MM.1S (cell line): ENCODE measurements around the gene SLC12A2.

Experiments used
- DNase-seq: peaks from one replicate; pipeline ENCODE4 v3.0.0-alpha.2; 2015
- H2AFZ ChIP-seq: fragments of 300-600 bp; sonication (generic); 2 replicates; pipeline ENCODE4 v1.6.0; 2016; ENCODE audit warnings: antibody characterized with exemption, low read length
- H3F3A ChIP-seq: fragments of 300-600 bp; sonication (generic); 2 replicates; pipeline ENCODE4 v1.6.1; 2016; ENCODE audit warnings: mild to moderate bottlenecking, antibody characterized with exemption, low read length, moderate library complexity, mixed read lengths; ENCODE audit not compliant: insufficient read depth
- H3K27ac ChIP-seq: fragments of 300-600 bp; sonication (generic); 2 replicates; pipeline ENCODE4 v1.5.1; 2016; ENCODE audit warnings: mild to moderate bottlenecking, low read length
- H3K27me3 ChIP-seq: fragments of 300-600 bp; sonication (generic); replicated peaks from 2 replicates; pipeline ENCODE4 v1.6.0; 2016; ENCODE audit warnings: low read length; ENCODE audit not compliant: insufficient read depth
- H3K36me3 ChIP-seq: fragments of 300-600 bp; sonication (generic); replicated peaks from 2 replicates; pipeline ENCODE4 v1.6.1; 2016; ENCODE audit warnings: mild to moderate bottlenecking, low read length, mixed read lengths; ENCODE audit not compliant: insufficient read depth
- H3K4me1 ChIP-seq: fragments of 300-600 bp; sonication (generic); 2 replicates; pipeline ENCODE4 v1.6.1; 2016; ENCODE audit warnings: low read length, mixed read lengths
- H3K4me2 ChIP-seq: fragments of 300-600 bp; sonication (generic); 2 replicates; pipeline ENCODE4 v1.6.0; 2016; ENCODE audit warnings: low read depth, low read length
- H3K4me3 ChIP-seq: fragments of 300-600 bp; sonication (generic); 2 replicates; pipeline ENCODE4 v1.5.1; 2016; ENCODE audit warnings: low read length, mixed read lengths
- H3K79me2 ChIP-seq: fragments of 300-600 bp; sonication (generic); 2 replicates; pipeline ENCODE4 v1.6.1; 2016; ENCODE audit warnings: mixed run types, low read length, mixed read lengths
- H3K9ac ChIP-seq: fragments of 300-600 bp; sonication (generic); 2 replicates; pipeline ENCODE4 v1.6.1; 2016; ENCODE audit warnings: low read length, mixed read lengths
- H3K9me2 ChIP-seq: fragments of 300-600 bp; sonication (generic); replicated peaks from 2 replicates; pipeline ENCODE4 v1.6.1; 2016; ENCODE audit warnings: mild to moderate bottlenecking, low read length, mixed read lengths; ENCODE audit not compliant: insufficient read depth
- H3K9me3 ChIP-seq: fragments of 300-600 bp; sonication (generic); replicated peaks from 2 replicates; pipeline ENCODE4 v1.6.1; 2016; ENCODE audit warnings: mild to moderate bottlenecking, low read length, mixed read lengths; ENCODE audit not compliant: insufficient read depth
- H4K20me1 ChIP-seq: fragments of 300-600 bp; sonication (generic); 2 replicates; pipeline ENCODE4 v1.6.1; 2016; ENCODE audit warnings: mild to moderate bottlenecking, low read length, moderate library complexity, mixed read lengths; ENCODE audit not compliant: insufficient read depth
- CTCF ChIP-seq: fragments of 300-600 bp; sonication (generic); IDR thresholded peaks from 2 replicates; pipeline ENCODE4 v1.5.1; 2016; ENCODE audit warnings: antibody characterized with exemption, low read length, mixed read lengths
- EZH2 ChIP-seq: fragments of 300-600 bp; sonication (generic); optimal IDR thresholded peaks from 2 replicates; pipeline ENCODE3; 2017; ENCODE audit warnings: low read depth, mild to moderate bottlenecking, antibody characterized with exemption, low read length, mixed read lengths
- EZH2phosphoT487 ChIP-seq: fragments of 300-600 bp; sonication (generic); IDR thresholded peaks from 2 replicates; pipeline ENCODE4 v1.6.1; 2018; ENCODE audit warnings: antibody characterized with exemption, low read length

SLC12A2 gene

GRCh38 chr5:128040927-128041326 is 42.6 kb upstream of the SLC12A2 start:
- no peak overlapping the region for H2AFZ ChIP-seq
- H3K9me3 ChIP-seq = no peaks in the 10 kb centered on the region
- H4K20me1 ChIP-seq = no peaks in the 10 kb centered on the region
- H3K9me2 ChIP-seq = no peaks in the 10 kb centered on the region
- no peak overlapping the region for H3K9ac ChIP-seq
- H3K27me3 ChIP-seq = no peaks in the 10 kb centered on the region
- DNase-seq = no peak
- H3K79me2 ChIP-seq = no peaks in the 10 kb centered on the region
- H3K4me1 ChIP-seq = no peaks in the 10 kb centered on the region
- no peak for TF ChIP-seq EZH2phosphoT487
- TF ChIP-seq EZH2 = no peak
- TF ChIP-seq CTCF = no peak
- H3K36me3 ChIP-seq = no peaks in the 10 kb centered on the region
- H3K4me2 ChIP-seq = no peak overlapping the region
- no peak overlapping the region for H3K27ac ChIP-seq
- no peaks in the 10 kb centered on the region for H3F3A ChIP-seq
- no peak overlapping the region for H3K4me3 ChIP-seq

GRCh38 chr5:128052780-128053179 is 30.8 kb upstream of the SLC12A2 start:
- Histone ChIP-seq H3K27me3 (no peaks in the 10 kb centered on the region), H3K36me3 (no peaks in the 10 kb centered on the region), H3F3A (no peaks in the 10 kb centered on the region), H4K20me1 (no peaks in the 10 kb centered on the region), H2AFZ (no peak overlapping the region), H3K79me2 (no peaks in the 10 kb centered on the region), H3K9ac (no peak overlapping the region), H3K4me3 (no peak overlapping the region), H3K4me1 (no peaks in the 10 kb centered on the region), H3K27ac (no peak overlapping the region), H3K4me2 (no peak overlapping the region), H3K9me3 (no peaks in the 10 kb centered on the region), H3K9me2 (no peaks in the 10 kb centered on the region)
- TF ChIP-seq EZH2phosphoT487 = no peak
- no peak for TF ChIP-seq CTCF
- no peak for TF ChIP-seq EZH2
- DNase-seq = no peak

GRCh38 chr5:128053291-128053954 is 30.1 kb upstream of the SLC12A2 start:
- Histone ChIP-seq H3K36me3 (no peaks in the 10 kb centered on the region), H3F3A (no peaks in the 10 kb centered on the region), H3K9me2 (no peaks in the 10 kb centered on the region), H3K27me3 (no peaks in the 10 kb centered on the region), H3K79me2 (no peaks in the 10 kb centered on the region), H3K4me2 (no peak overlapping the region), H2AFZ (no peak overlapping the region), H3K4me1 (no peaks in the 10 kb centered on the region), H4K20me1 (no peaks in the 10 kb centered on the region), H3K9ac (no peak overlapping the region), H3K27ac (no peak overlapping the region), H3K9me3 (no peaks in the 10 kb centered on the region), H3K4me3 (no peak overlapping the region)
- no peak for DNase-seq
- TF ChIP-seq CTCF (no peak), EZH2 (no peak), EZH2phosphoT487 (no peak)
